GM13976 (cell line): Measurements from ENCODE around the gene AGR3.

Experiments used
- DNase-seq: peaks from one replicate; pipeline ENCODE4 v3.0.0; 2012; ENCODE audit warnings: low spot score
- in situ Hi-C: fragments of 300-500 bp; cut with MboI; formaldehyde crosslinking; loops from one replicate; pipeline ENCODE4 v1.12.0; 2022; ENCODE audit warnings: low sequenced_read_pairs, mixed read lengths, inconsistent platforms; ENCODE audit not compliant: unreplicated experiment
- TF ChIP-seq, protein P1 (sequence below): IDR thresholded peaks from 2 replicates; pipeline ENCODE4 v1.5.1; 2012; ENCODE audit warnings: borderline replicate concordance, mild to moderate bottlenecking; ENCODE audit not compliant: insufficient read depth; ENCODE audit errors: extremely low read depth, missing control alignments, control extremely low read depth

AGR3 gene

DNA sequence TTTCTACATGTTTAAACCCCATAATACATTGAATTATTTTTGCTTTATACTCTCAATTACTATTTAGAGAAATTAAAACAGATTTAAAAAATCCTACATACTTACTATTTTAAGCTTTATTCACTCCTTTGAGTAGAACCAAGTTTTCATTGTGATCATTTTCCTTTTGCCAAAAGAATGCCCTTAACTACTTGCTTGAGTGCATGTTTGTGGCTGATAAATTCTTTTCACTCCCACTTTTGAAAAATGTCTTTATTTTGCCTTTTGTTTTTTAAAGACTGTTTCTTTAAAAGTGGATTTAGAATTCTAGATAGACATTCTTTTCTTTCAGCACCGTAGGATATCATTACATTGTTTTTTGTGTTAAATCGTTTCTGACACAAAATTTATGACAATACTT is 22.3 kb upstream of the AGR3 start:
- TF ChIP-seq, protein P1, sequence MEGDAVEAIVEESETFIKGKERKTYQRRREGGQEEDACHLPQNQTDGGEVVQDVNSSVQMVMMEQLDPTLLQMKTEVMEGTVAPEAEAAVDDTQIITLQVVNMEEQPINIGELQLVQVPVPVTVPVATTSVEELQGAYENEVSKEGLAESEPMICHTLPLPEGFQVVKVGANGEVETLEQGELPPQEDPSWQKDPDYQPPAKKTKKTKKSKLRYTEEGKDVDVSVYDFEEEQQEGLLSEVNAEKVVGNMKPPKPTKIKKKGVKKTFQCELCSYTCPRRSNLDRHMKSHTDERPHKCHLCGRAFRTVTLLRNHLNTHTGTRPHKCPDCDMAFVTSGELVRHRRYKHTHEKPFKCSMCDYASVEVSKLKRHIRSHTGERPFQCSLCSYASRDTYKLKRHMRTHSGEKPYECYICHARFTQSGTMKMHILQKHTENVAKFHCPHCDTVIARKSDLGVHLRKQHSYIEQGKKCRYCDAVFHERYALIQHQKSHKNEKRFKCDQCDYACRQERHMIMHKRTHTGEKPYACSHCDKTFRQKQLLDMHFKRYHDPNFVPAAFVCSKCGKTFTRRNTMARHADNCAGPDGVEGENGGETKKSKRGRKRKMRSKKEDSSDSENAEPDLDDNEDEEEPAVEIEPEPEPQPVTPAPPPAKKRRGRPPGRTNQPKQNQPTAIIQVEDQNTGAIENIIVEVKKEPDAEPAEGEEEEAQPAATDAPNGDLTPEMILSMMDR, result no peak
- in situ Hi-C loops, result no loop called here
- DNase-seq, result no peak

DNA sequence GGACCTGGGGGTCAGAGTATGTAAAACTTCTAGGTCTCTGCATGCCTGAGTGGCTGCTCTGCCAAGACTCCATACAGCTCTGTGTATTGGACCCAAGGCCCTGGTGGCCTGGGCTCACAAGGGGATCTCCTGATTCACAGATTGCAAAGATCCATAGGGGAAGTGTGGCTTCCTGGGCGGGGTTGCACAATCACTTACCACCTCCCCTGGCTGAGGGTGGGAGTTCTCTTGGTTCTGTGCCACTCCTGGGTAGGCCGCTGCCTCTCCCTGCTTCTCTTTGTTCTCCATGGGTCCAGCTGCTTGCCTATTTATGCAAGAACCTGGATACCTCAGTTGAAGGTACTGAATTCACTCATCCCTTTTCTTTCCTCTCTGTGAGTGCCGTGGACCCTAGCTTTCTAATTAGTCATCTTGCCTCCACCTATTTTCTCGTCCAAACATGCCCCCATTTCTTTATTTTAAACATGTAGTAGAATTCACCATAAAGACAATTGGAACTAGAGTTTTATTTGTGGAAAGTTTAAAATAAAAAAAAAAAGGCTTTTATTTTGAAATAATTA is 18.5 kb upstream of the AGR3 start:
- no peak for DNase-seq
- TF ChIP-seq, protein P1, result no peak
- in situ Hi-C loops, result no loop called here

DNA sequence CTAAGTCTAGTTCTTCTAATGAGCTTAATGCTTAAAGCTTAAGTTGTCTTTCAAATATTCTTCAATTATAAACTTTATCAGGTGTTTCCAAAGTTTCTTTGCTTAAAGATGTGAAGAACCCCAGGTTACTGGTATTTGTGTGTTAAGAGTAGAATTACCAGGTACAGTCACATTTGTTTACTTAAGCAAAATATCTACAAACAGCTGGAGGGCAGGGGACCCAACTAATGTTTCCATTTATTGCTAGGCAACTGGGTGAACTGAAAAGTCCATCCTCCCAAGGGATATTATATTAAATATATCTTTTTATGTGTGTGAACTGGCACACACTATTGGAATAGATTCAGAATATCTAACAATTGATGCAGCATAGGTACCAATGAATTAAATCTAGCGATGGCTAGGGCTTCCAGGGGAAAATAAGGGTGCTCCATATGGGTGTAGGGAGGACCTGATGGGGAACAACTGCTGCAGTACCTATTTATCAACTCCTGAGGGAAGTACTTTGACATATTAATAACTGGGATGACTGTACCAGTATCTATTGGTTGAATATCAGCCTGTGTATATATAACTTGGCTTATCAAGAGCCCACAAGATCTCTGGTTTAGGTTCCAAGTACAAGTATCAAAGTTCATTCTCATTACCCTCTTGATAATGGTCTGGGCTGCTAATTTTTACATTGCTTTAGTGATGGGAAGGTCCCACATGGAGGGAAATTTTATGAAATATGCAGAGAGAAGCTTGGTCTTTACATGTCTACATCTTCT is 10.3 kb upstream of the AGR3 start:
- TF ChIP-seq, protein P1, result no peak
- in situ Hi-C loops, result no loop called here

DNA sequence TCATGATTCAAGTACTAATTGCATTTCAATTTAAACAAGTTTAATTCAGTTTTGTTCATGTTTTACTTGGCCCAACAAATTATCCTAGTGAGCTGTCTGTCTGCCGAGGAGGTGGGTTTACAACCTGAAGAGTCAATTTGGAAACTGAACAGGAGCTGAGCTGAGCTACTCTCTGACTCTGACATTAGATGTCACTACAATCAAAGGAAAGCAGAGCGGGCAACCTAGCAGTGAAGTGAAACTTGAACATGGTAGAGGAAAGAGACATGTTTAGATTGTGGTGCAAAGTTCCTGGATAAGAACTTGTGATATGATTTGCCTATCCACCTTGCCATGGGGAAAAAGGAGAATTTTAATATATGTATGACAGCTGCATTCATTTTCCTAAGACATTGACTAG is 9.6 kb upstream of the AGR3 start:
- peak; percentile 11 for DNase-seq
- TF ChIP-seq, protein P1, result peak; percentile 19
- in situ Hi-C loops, result no loop called here

More for the DNA sequence above, 10.3 kb upstream of the AGR3 start:
- DNase-seq, result no peak

DNA sequence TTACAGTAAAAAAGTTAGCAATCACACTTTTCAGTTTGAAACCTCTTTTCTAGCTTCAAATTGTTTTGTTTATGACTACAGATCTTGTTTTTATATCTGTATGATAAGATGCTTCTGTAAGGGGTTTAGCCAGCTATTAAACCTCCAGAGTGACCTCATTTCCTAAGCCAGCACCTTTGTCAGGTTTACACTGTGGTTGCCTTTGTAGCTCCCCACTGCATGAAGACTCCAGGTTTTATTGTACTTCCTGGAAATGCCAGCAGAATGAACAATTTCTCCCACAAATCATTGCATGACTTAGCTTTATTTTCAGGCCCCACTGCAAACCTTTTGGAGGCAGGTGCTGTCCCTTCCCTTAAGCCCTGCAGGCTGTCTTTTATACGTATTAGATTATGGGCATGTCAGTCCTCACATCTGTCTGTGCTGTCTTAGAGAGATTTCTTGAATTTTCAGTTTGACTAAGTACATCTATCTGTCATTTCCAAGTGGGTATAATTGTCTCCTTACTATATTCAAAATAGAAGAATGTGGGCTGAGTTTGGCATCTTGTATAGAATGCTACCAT is 8.2 kb upstream of the AGR3 start:
- DNase-seq, result no peak
- TF ChIP-seq, protein P1, result no peak

DNA sequence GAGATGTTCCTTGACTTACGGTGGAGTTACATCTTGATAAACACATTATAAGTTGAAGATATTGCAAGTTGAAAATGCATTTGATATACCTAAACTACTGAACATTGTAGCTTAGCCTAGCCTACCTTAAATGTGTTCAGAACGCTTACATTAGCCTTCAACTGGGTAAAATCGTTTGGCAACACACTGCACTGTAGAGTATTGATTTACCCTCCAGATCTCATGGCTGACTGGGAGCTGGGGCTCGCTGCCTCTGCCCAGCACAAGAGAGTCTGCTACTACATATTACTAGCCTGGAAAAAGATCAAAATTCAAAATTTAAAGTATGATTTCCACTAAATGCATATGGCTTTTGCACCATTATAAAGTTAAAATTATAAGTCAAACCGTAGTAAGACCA is 7.5 kb upstream of the AGR3 start:
- in situ Hi-C loops, result no loop called here
- DNase-seq, result no peak
- TF ChIP-seq, protein P1, result no peak

More for the DNA sequence above, 8.2 kb upstream of the AGR3 start:
- in situ Hi-C loops, result no loop called here
